Testis (tissue), 3 donors: ENCODE data around the gene SAPCD1. TPM values are rescaled to one million over a fixed set of nuclear protein-coding genes. Genes with fewer than 3 reads are reported as not detected.

ENCODE experiments used
- DNase-seq: peaks from one replicate; pipeline ENCODE4 v3.0.0-alpha.2; 2019
- H3K27ac ChIP-seq, 2 donors: fragments of 200-600 bp; sonication (generic); one replicate each; pipeline ENCODE4 v1.5.1; 2019
- H3K27me3 ChIP-seq: fragments of 200-600 bp; sonication (generic); one replicate; pipeline ENCODE4 v1.5.1; 2019
- H3K36me3 ChIP-seq: fragments of 200-600 bp; sonication (generic); one replicate; pipeline ENCODE4 v1.5.1; 2017; ENCODE audit warnings: low read depth; ENCODE audit errors: missing control alignments
- H3K4me1 ChIP-seq: fragments of 200-600 bp; sonication (generic); one replicate; pipeline ENCODE4 v1.5.1; 2019
- H3K4me3 ChIP-seq, 2 donors: fragments of 200-600 bp; sonication (generic); one replicate each; pipeline ENCODE4 v1.5.1; 2017 to 2019
- H3K9me3 ChIP-seq: fragments of 200-600 bp; sonication (generic); one replicate; pipeline ENCODE4 v1.5.1; 2017
- POLR2A ChIP-seq: fragments of 450-650 bp; IDR thresholded peaks from one replicate; pipeline ENCODE4 v1.6.1; 2017; ENCODE audit warnings: antibody characterized with exemption, mild to moderate bottlenecking, moderate library complexity
- WGBS, 2 donors: methylation state at CpG; one replicate each; pipeline ENCODE4 v1.1.5; 2018; 5-methylcytosine and 5-hydroxymethylcytosine counted together
- intact Hi-C: fragments of 100-400 bp; cut with DNase I; formaldehyde crosslinking; loops from one replicate; pipeline ENCODE4 v1.15.1; 2023; ENCODE audit warnings: low total_unique reads
- polyA plus RNA-seq: library from polyadenylated mRNA; stranded (reverse); fragments of 350-450 nt; fragmentation: Illumina TruSeq; extraction: RNeasy Lipid Tissue Mini Kit (QIAGEN cat#74804); gene quantifications from one replicate; pipeline ENCODE4 v1.2.3, GENCODE V29; 2014; ENCODE audit warnings: low read depth, low replicate concordance; ENCODE audit not compliant: insufficient read depth
- total RNA-seq, 2 donors: library from RNA; depleted of rRNA; stranded (reverse); fragments of >200 nt; gene quantifications; one replicate each; pipeline ENCODE4 v1.2.3, GENCODE V29; 2016
- TF ChIP-seq, protein P1 (sequence below), 3 experiments: fragments of 450-650 bp in 2 of 3; fragments of 200-600 bp in 1 of 3; sonication (generic) in 1 of 3; IDR thresholded peaks; one replicate each; pipeline ENCODE4 v1.5.1; 2016 to 2019; ENCODE audit warnings: antibody characterized with exemption in 3 of 3, mild to moderate bottlenecking in 2 of 3, moderate library complexity in 1 of 3

The SAPCD1 gene
- total and polyA plus RNA-seq, 3 donors from 2014 or later: 5.9 to 11.6 (median 10.4) TPM

DNA sequence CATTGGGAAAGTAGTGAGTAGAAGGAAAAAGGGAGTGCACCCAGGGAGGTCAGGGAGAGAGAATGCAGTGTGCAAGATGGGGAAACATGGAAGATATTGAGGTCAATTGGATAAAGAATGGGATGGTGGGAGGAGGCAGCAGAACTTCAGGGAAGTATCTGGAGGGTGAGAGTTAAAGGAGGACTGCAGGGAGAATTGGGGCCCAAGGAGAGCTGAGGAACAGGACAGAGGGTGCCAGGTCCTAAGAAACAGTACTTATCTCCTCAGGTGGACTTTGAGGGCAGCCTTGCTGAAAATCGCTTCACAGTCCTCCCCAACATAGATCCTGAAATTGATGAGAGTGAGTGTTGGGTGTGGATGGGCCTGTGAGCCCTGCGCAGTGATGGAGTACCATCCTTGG is 4.2 kb upstream of the SAPCD1 start:
- Histone ChIP-seq H3K27ac (no peak overlapping the region), H3K4me1 (no peaks in the 10 kb centered on the region), H3K27me3 (no peaks in the 10 kb centered on the region), H3K9me3 (no peaks in the 10 kb centered on the region), H3K36me3 (no peaks in the 10 kb centered on the region), H3K4me3 (no peak overlapping the region)
- no peak for DNase-seq
- intact Hi-C loops: no loop called here
- WGBS, 2 donors: 91 to 97% methylated on average over 2 of the region's 2 CpGs
- TF ChIP-seq, protein P1, sequence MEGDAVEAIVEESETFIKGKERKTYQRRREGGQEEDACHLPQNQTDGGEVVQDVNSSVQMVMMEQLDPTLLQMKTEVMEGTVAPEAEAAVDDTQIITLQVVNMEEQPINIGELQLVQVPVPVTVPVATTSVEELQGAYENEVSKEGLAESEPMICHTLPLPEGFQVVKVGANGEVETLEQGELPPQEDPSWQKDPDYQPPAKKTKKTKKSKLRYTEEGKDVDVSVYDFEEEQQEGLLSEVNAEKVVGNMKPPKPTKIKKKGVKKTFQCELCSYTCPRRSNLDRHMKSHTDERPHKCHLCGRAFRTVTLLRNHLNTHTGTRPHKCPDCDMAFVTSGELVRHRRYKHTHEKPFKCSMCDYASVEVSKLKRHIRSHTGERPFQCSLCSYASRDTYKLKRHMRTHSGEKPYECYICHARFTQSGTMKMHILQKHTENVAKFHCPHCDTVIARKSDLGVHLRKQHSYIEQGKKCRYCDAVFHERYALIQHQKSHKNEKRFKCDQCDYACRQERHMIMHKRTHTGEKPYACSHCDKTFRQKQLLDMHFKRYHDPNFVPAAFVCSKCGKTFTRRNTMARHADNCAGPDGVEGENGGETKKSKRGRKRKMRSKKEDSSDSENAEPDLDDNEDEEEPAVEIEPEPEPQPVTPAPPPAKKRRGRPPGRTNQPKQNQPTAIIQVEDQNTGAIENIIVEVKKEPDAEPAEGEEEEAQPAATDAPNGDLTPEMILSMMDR (IDR thresholded peaks at IDR 0.05): no peak
- no peak for TF ChIP-seq POLR2A

DNA sequence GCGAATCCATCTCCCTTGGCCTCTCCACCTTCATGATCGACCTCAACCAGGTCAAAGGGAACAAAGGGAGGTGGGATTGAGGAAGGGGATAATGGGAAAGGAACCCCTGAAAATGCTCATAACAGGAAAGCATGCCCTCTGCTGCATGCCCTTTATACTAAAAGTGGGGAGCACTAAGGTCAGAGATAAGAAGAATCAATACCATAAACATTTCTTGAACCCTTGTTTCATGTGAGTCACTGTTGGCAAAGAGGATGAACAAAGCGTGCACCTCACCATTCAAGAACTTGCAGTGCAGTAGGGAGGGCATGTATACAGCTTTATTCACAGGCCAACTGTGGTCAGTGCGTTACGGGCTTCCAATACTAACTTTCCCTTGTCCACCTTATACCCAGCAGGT is 1.7 kb upstream of the SAPCD1 start:
- H3K36me3 ChIP-seq: no peaks in the 10 kb centered on the region
- no peak overlapping the region for H3K4me3 ChIP-seq
- H3K27me3 ChIP-seq: no peaks in the 10 kb centered on the region
- no peak for DNase-seq
- H3K27ac ChIP-seq: no peak overlapping the region
- intact Hi-C loops: no loop called here
- H3K9me3 ChIP-seq: no peaks in the 10 kb centered on the region
- WGBS, 2 donors: 90 to 91% methylated on average over 5 of the region's 5 CpGs
- no peak for TF ChIP-seq POLR2A
- TF ChIP-seq, protein P1 (IDR thresholded peaks at IDR 0.05): no peak
- no peaks in the 10 kb centered on the region for H3K4me1 ChIP-seq

DNA sequence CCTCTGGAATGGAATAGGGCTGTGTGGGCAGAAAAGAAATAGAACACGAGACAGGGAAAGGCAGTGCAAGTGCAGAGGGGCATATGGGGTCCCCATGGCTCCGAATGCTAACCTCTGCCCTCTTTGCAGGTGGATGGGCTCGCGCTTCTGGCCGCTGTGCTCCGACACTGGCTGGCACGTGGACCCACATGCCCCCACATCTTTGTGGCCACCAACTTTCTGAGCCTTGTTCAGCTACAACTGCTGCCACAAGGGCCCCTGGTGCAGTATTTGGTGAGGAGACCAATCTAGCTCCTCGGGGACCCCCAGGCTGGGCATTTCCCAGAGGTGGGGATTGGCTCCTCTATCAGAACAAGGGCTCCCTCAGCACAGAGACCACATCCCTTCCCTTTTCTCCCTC is 1.1 kb upstream of the SAPCD1 start:
- TF ChIP-seq POLR2A: no peak
- TF ChIP-seq, protein P1 (IDR thresholded peaks at IDR 0.05): no peak
- Histone ChIP-seq H3K4me1 (no peaks in the 10 kb centered on the region), H3K27ac (no peak overlapping the region), H3K9me3 (no peaks in the 10 kb centered on the region), H3K27me3 (no peaks in the 10 kb centered on the region), H3K36me3 (no peaks in the 10 kb centered on the region), H3K4me3 (no peak overlapping the region)
- intact Hi-C loops: no loop called here
- DNase-seq: no peak
- WGBS, 2 donors: 90 to 94% methylated on average over 8 of the region's 8 CpGs

DNA sequence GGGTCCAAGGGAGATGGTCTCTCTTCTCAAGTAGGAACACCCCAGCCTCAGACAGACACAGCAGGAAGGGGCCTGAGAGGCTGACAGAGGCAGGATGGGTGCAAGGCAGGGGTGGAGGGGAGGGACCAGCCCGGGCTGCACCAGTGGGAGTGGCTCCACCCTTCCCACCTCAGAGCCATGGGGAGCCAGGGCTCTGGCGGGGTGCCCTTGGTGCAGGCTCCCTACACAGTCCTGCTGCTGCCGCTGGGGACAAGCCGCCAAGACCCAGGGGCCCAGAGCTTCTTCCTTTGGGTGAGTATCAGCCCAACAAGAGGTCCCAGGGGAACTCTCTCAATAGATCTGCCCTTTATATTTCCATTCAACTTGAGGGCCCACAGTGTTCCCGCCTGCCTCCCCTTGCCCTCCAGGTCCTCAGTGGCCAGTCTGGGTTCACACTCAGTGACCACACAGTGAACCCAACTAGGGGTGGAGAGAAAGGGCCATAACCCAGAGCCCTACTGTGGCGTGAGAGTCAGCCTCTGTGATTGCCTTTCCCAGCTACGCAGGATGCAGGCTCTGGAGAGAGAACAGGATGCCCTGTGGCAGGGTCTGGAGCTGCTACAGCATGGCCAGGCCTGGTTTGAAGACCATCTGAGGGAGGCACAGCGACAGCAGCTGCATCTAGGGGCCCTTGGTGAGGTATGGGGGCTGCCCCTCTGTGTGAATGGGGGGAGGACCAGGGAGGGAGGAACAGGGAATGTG is 592 bp downstream of the SAPCD1 start:
- no peaks in the 10 kb centered on the region for H3K4me1 ChIP-seq
- 80 to 87% methylated on average over 8 of the region's 8 CpGs for WGBS, 2 donors
- H3K27ac ChIP-seq: no peak overlapping the region
- H3K9me3 ChIP-seq: no peaks in the 10 kb centered on the region
- no peak overlapping the region for H3K4me3 ChIP-seq
- no peaks in the 10 kb centered on the region for H3K27me3 ChIP-seq
- intact Hi-C loops: no loop called here
- TF ChIP-seq, protein P1 (IDR thresholded peaks at IDR 0.05): no peak
- no peak for TF ChIP-seq POLR2A
- DNase-seq: no peak
- H3K36me3 ChIP-seq: no peaks in the 10 kb centered on the region

DNA sequence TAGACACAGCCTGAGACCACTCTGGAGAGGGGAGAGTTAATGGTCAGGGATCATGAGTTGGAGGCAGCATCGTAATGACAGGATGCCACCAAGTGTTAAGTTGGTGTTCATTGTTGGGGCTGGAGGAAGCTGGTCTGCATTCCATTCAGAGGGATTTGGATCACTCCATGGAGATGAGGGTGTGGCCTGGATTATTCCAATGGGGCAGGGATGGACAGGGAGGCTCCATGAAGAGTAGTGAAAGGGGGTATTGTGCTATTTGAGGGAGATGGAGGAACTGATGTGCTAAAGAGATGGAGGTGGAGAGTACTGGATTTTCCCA is 1.1 kb downstream of the SAPCD1 start:
- H3K36me3 ChIP-seq: no peaks in the 10 kb centered on the region
- H3K9me3 ChIP-seq: no peaks in the 10 kb centered on the region
- no peak overlapping the region for H3K4me3 ChIP-seq
- TF ChIP-seq POLR2A: no peak
- TF ChIP-seq, protein P1 (IDR thresholded peaks at IDR 0.05): no peak
- no peaks in the 10 kb centered on the region for H3K27me3 ChIP-seq
- no peak for DNase-seq
- intact Hi-C loops: no loop called here
- no peaks in the 10 kb centered on the region for H3K4me1 ChIP-seq
- H3K27ac ChIP-seq: no peak overlapping the region
- WGBS, 2 donors: 40 to 45% methylated on average over 1 of the region's 1 CpG
